Skin of body (tissue), 3 donors: ENCODE results near the gene DCBLD2. TPM values are rescaled to one million over a fixed set of nuclear protein-coding genes. Genes with fewer than 3 reads are reported as not detected.

Experiments
- DNase-seq: peaks from one replicate; lab custom pipeline; 2025; lab: John Stamatoyannopoulos, UW
- small RNA-seq: library from RNA; depleted of rRNA; stranded (forward); fragments of <200 nt; gene quantifications from one replicate; pipeline ENCODE3, GENCODE V24; 2014; ENCODE audit warnings: low replicate concordance
- total RNA-seq: library from RNA; depleted of rRNA; stranded (reverse); fragments of >200 nt; gene quantifications from one replicate; pipeline ENCODE4 v1.2.3, GENCODE V29; 2014

The DCBLD2 gene
- total RNA-seq, 1 donor from 2014 or later = 29.6 TPM

GRCh38 chr3:98770261-98771039 is 131.0 kb downstream of the DCBLD2 start:
- DNase-seq = no peak

- no peak for DNase-seq
These were observed 132.0 kb downstream of the DCBLD2 start for GRCh38 chr3:98769448-98769847.

- DNase-seq = no peak
These were observed 132.5 kb downstream of the DCBLD2 start for GRCh38 chr3:98768961-98769360.

- DNase-seq = no peak
These were observed 134.6 kb downstream of the DCBLD2 start for GRCh38 chr3:98766924-98767323.

- DNase-seq = no peak
These were observed 135.8 kb downstream of the DCBLD2 start for GRCh38 chr3:98765721-98766120.

DNA sequence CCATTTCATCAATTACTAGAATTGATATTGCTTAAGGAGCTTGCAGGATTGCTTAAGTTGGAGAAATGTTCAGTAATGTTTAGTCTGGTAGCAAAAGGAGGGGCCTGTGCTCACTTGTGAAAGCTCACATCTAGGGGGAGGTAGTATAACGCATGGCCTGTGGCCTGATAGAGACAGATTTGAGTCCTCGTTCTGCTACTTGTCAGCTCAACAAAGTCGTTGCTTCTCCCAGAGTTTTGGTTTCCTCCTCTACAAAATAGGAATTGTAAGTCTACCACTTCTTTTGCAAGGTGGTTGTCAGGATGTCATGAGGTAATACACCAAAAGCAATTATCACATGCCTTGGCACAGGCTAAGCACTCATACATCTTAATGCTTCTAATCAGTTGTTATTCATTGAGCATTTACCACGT is 137.0 kb downstream of the DCBLD2 start:
- DNase-seq = no peak

- DNase-seq = no peak
These were observed 137.6 kb downstream of the DCBLD2 start for GRCh38 chr3:98763819-98764418.

DNA sequence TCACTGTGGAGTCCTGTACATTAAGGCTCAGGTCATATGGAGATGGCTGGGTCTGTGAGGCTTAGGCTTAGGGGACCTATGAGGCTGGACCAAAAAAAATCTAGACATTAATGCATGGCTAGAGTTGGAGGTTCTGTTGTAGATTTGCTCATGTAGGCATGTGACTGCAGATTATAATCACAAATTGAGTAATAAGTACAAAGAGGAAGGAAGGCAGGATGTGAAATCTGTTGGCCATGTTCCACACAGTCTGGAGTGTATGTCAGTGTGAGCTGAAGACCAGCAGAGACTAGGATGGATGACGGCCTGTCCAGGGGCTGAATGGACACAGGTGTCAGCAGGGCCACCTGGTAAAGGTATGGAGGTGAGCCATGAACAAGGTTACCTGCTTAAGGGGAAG is 138.4 kb downstream of the DCBLD2 start, which contains the start of gene ST3GAL6:
TSS of gene ST3GAL6 (plus strand) at position 265 of the 400 bp plus-strand sequence. CDS start 5,101 bp downstream, outside the sequence.
- peak; percentile 2 for DNase-seq

DNA sequence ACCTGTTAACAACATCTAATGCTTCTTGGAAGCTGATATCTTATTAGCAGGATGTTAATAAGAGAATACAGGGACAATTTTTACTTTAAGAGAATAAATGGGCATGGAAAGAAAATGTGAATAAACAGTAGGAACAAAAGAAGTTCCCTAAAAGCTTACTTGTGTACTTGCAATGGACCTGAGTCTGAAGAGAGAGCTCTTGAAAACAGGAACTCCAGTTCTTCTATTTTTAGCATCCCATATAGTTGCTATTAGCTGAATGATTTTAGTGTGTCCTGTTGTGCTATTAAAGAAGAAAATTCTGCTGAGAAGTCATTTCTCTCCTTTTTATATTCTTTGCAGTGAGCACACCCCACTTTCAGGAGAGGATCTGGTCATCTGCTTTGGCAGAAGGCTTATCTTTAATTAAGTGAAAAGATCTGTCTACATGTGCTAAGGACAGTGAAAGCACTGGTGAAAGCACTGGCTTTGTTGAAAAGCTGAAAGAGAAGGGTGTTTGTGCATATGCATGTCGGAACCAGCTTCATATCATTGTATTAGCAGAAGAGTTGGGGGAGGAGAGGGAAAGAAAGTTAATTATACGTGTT is 139.8 kb downstream of the DCBLD2 start:
- DNase-seq = no peak

- no peak for DNase-seq
These were observed 141.9 kb downstream of the DCBLD2 start for GRCh38 chr3:98759629-98760028.

GRCh38 chr3:98755601-98756000 is 145.9 kb downstream of the DCBLD2 start:
- DNase-seq = no peak

DNA sequence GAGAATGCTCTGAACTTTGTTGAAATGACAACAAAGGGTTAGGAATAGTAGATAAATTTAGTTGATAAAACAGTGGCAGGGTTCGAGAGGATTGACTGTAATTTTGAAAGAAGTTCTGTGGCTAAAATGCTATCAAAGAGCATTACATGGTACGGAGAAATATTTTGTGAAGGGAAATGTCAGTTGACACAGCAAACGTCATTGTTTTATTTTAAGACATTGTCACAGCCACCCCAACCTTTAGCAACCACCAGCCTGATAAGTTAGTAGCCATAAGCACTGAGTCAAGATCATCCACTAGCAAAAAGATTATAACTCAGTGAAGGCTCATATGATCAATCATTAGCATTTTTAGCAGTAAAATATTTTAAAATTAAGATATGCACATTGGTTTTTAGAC is 147.0 kb downstream of the DCBLD2 start:
- DNase-seq = no peak

- DNase-seq = no peak
These were observed 151.1 kb downstream of the DCBLD2 start for GRCh38 chr3:98750276-98750919.

DNA sequence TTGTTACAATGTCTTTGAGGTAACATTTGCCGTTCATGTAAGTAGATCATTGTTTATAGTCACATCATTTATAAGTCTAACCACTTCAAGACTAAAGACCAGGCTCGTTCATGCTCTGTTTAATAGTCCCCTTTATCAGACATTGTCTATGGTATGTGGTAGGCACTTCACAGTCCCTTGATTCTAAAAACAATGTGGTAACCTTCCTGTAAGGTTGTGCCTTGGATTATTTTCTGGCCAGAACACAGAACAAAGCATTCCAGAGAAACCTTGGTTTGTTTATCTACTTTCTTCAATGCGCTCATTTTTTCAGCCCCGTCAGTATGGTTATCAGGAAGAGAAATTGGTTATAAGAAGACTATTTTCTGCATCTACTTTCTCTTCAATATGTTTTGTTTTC is 154.6 kb downstream of the DCBLD2 start:
- DNase-seq = no peak

GRCh38 chr3:98746122-98746521 is 155.4 kb downstream of the DCBLD2 start:
- DNase-seq = no peak

Small RNA genes within 50 kb of the gene (small RNA-seq; reads per million reads assigned to genes)
- gene RNU6-1263P (not detected), gene RNU6-26P (not detected)

Other genes with a start within 250 kb of the DCBLD2 start
- 11.2 TPM for gene ST3GAL6, start 138.4 kb downstream of the DCBLD2 start, total RNA-seq